GM18511 (cell line): ENCODE data around the gene DUSP7.

Source experiments
- ATAC-seq: cut with Tn5 transposase; IDR thresholded peaks from one replicate; pipeline ENCODE4 v1.9.1; 2021; ENCODE audit warnings: mild to moderate bottlenecking, moderate library complexity; ENCODE audit not compliant: unreplicated experiment

Gene DUSP7

GRCh38 chr3:52056521-52056967 is at the start of gene DUSP7:
Gene DUSP7, minus strand, starts transcription at chr3:52056571. Its CDS starts 205 bp downstream, at chr3:52056366.
- peak; percentile 46 for ATAC-seq

- no peak for ATAC-seq
Observed at GRCh38 chr3:52104684-52105640, 48.6 kb upstream of the DUSP7 start.

GRCh38 chr3:52102934-52103333 is 46.6 kb upstream of the DUSP7 start:
- ATAC-seq, result no peak

GRCh38 chr3:52099001-52099401 is 42.6 kb upstream of the DUSP7 start:
- ATAC-seq, result no peak

GRCh38 chr3:52097851-52098507 is 41.6 kb upstream of the DUSP7 start:
- no peak for ATAC-seq

GRCh38 chr3:52095990-52096775 is 39.8 kb upstream of the DUSP7 start:
- no peak for ATAC-seq

- no peak for ATAC-seq
Observed at GRCh38 chr3:52094571-52095485, 38.5 kb upstream of the DUSP7 start.

GRCh38 chr3:52093756-52094545 is 37.6 kb upstream of the DUSP7 start:
- no peak for ATAC-seq

GRCh38 chr3:52092891-52093290 is 36.5 kb upstream of the DUSP7 start:
- ATAC-seq, result no peak

GRCh38 chr3:52092271-52092660 is 35.9 kb upstream of the DUSP7 start:
- ATAC-seq, result no peak

- no peak for ATAC-seq
Observed at GRCh38 chr3:52091586-52092270, 35.4 kb upstream of the DUSP7 start.

- no peak for ATAC-seq
Observed at GRCh38 chr3:52090933-52091468, 34.6 kb upstream of the DUSP7 start.

- ATAC-seq, result no peak
Observed at GRCh38 chr3:52090131-52090932, 34.0 kb upstream of the DUSP7 start.

GRCh38 chr3:52089691-52090090 is 33.3 kb upstream of the DUSP7 start:
- ATAC-seq, result no peak

- ATAC-seq, result no peak
Observed at GRCh38 chr3:52088445-52089367, 32.3 kb upstream of the DUSP7 start.

- ATAC-seq, result no peak
Observed at GRCh38 chr3:52087731-52088130, 31.4 kb upstream of the DUSP7 start.
